Uterus (tissue), 4 donors: ENCODE data around the gene LRRC15. TPM values are rescaled to one million over a fixed set of nuclear protein-coding genes. Genes with fewer than 3 reads are reported as not detected.

Experiments used
- DNase-seq, 2 donors: peaks; one replicate each; pipeline ENCODE4 v3.0.0-alpha.2; 2019 to 2020
- H3K27ac ChIP-seq, 2 donors: fragments of 200-600 bp; sonication (generic); 1 replicate in 1 of 2; 2 replicates in 1 of 2; pipeline ENCODE4 v1.5.1; 2016 to 2018
- H3K27me3 ChIP-seq, 2 donors: fragments of 200-600 bp; sonication (generic); one replicate each; pipeline ENCODE4 v1.5.1; 2018 to 2019; ENCODE audit warnings: control low read depth in 1 of 2
- H3K36me3 ChIP-seq, 2 donors: fragments of 200-600 bp; sonication (generic); one replicate each; pipeline ENCODE4 v1.5.1; 2019; ENCODE audit warnings: control low read depth in 1 of 2
- H3K4me1 ChIP-seq, 2 donors: fragments of 200-600 bp; sonication (generic); one replicate each; pipeline ENCODE4 v1.5.1; 2018 to 2019; ENCODE audit warnings: control low read depth in 1 of 2
- H3K4me3 ChIP-seq, 2 donors: fragments of 200-600 bp; sonication (generic); 1 replicate in 1 of 2; 2 replicates in 1 of 2; pipeline ENCODE4 v1.5.1; 2018 to 2019; ENCODE audit warnings: mild to moderate bottlenecking in 1 of 2
- H3K9me3 ChIP-seq, 2 donors: fragments of 200-600 bp; sonication (generic); one replicate each; pipeline ENCODE4 v1.5.1; 2019; ENCODE audit warnings: control low read depth in 1 of 2
- CTCF ChIP-seq, 4 experiments: fragments of 200-600 bp in 2 of 4; fragments of 450-650 bp in 2 of 4; sonication (generic) in 2 of 4; IDR thresholded peaks; one replicate each; pipeline ENCODE4 v1.5.1; 2016 to 2019; ENCODE audit warnings: antibody characterized with exemption in 4 of 4, mild to moderate bottlenecking in 2 of 4, moderate library complexity in 1 of 4
- POLR2A ChIP-seq, 2 donors: fragments of 450-650 bp; IDR thresholded peaks; one replicate each; pipeline ENCODE4 v1.6.1; 2016; ENCODE audit warnings: antibody characterized with exemption in 2 of 2, mild to moderate bottlenecking in 1 of 2, moderate library complexity in 1 of 2
- intact Hi-C: fragments of 100-400 bp; cut with DNase I; formaldehyde crosslinking; loops from one replicate; pipeline ENCODE4 v1.15.1; 2023; ENCODE audit warnings: low total_unique reads
- total RNA-seq, 4 donors: library from RNA; depleted of rRNA in 3 of 4; stranded (reverse); fragments of >200 nt in 3 of 4; gene quantifications; one replicate each; pipeline versions ENCODE4 v1.1.0 to v1.2.4, GENCODE V29; 2014 to 2023
- donor health status: DM: yes; HTN: yes; CAD: no.

LRRC15 gene
- total RNA-seq, 4 donors from 2014 or later: under 0.01 to 0.59 TPM; not detected in 2

GRCh38 chr3:194365978-194366490, 3.5 kb downstream of the LRRC15 start:
- no peak overlapping the region for H3K4me3 ChIP-seq
- no peaks in the 10 kb centered on the region for H3K27me3 ChIP-seq
- H3K9me3 ChIP-seq: no peaks in the 10 kb centered on the region
- no peak for TF ChIP-seq CTCF (IDR thresholded peaks at IDR 0.05)
- no peak for TF ChIP-seq POLR2A (IDR thresholded peaks at IDR 0.05)
- peaks cover 0 to 7% of the 10 kb centered on the region in 2 donors for H3K4me1 ChIP-seq
- no peak for DNase-seq
- no peaks in the 10 kb centered on the region for H3K36me3 ChIP-seq
- H3K27ac ChIP-seq: no peak overlapping the region
- intact Hi-C loops: no loop called here

GRCh38 chr3:194365526-194365925, 4.0 kb downstream of the LRRC15 start:
- DNase-seq: no peak
- intact Hi-C loops: no loop called here
- TF ChIP-seq POLR2A (IDR thresholded peaks at IDR 0.05) (no peak), CTCF (IDR thresholded peaks at IDR 0.05) (no peak)

GRCh38 chr3:194364652-194365434, 4.7 kb downstream of the LRRC15 start:
- H3K27ac ChIP-seq: no peak overlapping the region
- intact Hi-C loops: no loop called here

More at GRCh38 chr3:194365526-194365925, 4.0 kb downstream of the LRRC15 start:
- peaks cover 0 to 7% of the 10 kb centered on the region in 2 donors for H3K4me1 ChIP-seq
- H3K27ac ChIP-seq: no peak overlapping the region
- no peaks in the 10 kb centered on the region for H3K36me3 ChIP-seq
- H3K4me3 ChIP-seq: no peak overlapping the region
- H3K9me3 ChIP-seq: no peaks in the 10 kb centered on the region
- no peaks in the 10 kb centered on the region for H3K27me3 ChIP-seq

GRCh38 chr3:194364314-194364651, 5.3 kb downstream of the LRRC15 start:
- DNase-seq: no peak
- intact Hi-C loops: no loop called here
- Histone ChIP-seq H3K4me3 (no peak overlapping the region), H3K27me3 (no peaks in the 10 kb centered on the region), H3K4me1 (peaks cover 0 to 7% of the 10 kb centered on the region in 2 donors), H3K36me3 (no peaks in the 10 kb centered on the region), H3K27ac (no peak overlapping the region), H3K9me3 (no peaks in the 10 kb centered on the region)
- TF ChIP-seq POLR2A (IDR thresholded peaks at IDR 0.05): no peak

More at GRCh38 chr3:194364652-194365434, 4.7 kb downstream of the LRRC15 start:
- Histone ChIP-seq H3K4me1 (peaks cover 0 to 7% of the 10 kb centered on the region in 2 donors), H3K27me3 (no peaks in the 10 kb centered on the region), H3K4me3 (no peak overlapping the region), H3K9me3 (no peaks in the 10 kb centered on the region), H3K36me3 (no peaks in the 10 kb centered on the region)
- peak in 1 of 2 donors; percentile 21 for DNase-seq
- TF ChIP-seq POLR2A (IDR thresholded peaks at IDR 0.05) (no peak), CTCF (IDR thresholded peaks at IDR 0.05) (no peak)

GRCh38 chr3:194360568-194360967, 9.0 kb downstream of the LRRC15 start:
- intact Hi-C loops: no loop called here
- no peak for DNase-seq
- Histone ChIP-seq H3K27me3 (no peaks in the 10 kb centered on the region), H3K9me3 (no peaks in the 10 kb centered on the region), H3K36me3 (no peaks in the 10 kb centered on the region), H3K4me1 (peaks cover 0 to 7% of the 10 kb centered on the region in 2 donors), H3K27ac (no peak overlapping the region), H3K4me3 (no peak overlapping the region)
- TF ChIP-seq POLR2A (IDR thresholded peaks at IDR 0.05) (no peak), CTCF (IDR thresholded peaks at IDR 0.05) (no peak)
